TTC549 (cell line): ENCODE data around the gene PSMA3.
"Not testable (repeated sequence)": the region's sequence is repeated elsewhere in the genome, so short reads cannot be mapped to it uniquely, and the experiment has no call there.

ENCODE experiments used
- FAIRE-seq: peaks from 2 replicates; lab custom pipeline; 2012; peaks lifted over from hg19 to GRCh38; lab: Jason Lieb, UNC

PSMA3 gene

GRCh38 chr14:58244556-58245387, at the start of gene PSMA3:
Gene PSMA3 (plus strand): TSS chr14:58244843. CDS start chr14:58244921, 78 bp downstream.
- FAIRE-seq, result peak; percentile 97

GRCh38 chr14:58196198-58196597, 48.4 kb upstream of the PSMA3 start:
- FAIRE-seq, result no peak

GRCh38 chr14:58198086-58198485, 46.6 kb upstream of the PSMA3 start:
- FAIRE-seq, result no peak

GRCh38 chr14:58199726-58200479, 44.7 kb upstream of the PSMA3 start, which contains the start of gene ACTR10:
Gene ACTR10 (plus strand): TSS chr14:58200149. CDS start chr14:58200218, 69 bp downstream.
- no peak for FAIRE-seq

GRCh38 chr14:58200480-58200841, 44.2 kb upstream of the PSMA3 start:
- no peak for FAIRE-seq

DNA sequence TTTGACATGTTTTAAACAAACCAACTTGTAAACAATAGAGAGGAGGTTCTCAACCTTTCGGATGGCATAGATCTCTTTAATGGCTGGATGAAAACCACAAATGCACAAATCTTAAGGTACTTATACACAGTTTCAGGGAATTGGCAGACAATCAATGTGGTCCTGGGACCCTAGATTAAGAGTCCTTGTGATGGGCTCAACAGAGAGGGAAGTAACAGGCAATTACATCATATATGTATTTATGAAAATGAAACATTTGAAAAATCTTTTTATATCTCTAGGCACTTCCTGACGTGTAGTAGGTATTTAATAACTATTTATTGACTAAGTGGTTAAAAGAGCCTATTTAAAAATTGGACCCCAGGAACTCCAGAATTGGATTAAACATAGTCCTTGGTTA, 43.8 kb upstream of the PSMA3 start:
- no peak for FAIRE-seq

GRCh38 chr14:58213176-58213575, 31.5 kb upstream of the PSMA3 start:
- no peak for FAIRE-seq

GRCh38 chr14:58215191-58215914, 29.3 kb upstream of the PSMA3 start:
- FAIRE-seq, result no peak

GRCh38 chr14:58216544-58216943, 28.1 kb upstream of the PSMA3 start:
- FAIRE-seq, result no peak

DNA sequence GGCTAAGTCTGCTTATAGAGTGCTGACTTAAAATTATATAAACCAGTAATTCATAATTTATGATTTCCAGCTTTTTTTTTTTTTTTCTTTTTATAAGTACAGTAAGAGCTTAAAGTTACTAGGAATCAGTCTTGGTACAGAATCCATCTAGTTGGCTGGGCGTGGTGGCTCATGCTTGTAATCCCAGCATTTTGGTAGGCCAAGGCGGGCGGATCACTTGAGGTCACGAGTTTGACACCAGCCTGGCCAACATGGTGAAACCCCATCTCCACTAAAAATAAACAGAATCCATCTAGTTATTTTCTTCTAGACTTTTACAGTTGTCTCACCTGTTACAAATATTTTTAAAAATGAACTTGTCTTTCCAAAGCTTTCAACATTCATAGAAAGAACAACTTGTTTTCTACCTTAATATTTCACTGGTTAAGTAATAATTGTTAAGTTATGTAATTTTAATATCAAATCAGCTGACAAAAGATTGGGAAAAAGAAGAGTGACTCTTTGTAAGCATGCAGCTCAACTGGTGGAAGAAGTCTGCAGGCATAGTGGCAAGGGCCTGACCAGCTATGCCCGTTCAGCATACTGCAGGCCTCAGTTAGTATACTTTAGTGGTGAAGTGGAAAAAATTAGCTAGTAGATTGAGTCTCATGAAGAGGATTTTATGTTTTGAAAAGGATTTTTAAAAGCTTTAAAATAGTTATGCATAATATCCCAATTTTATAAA, 17.4 kb upstream of the PSMA3 start:
- FAIRE-seq, result no peak

DNA sequence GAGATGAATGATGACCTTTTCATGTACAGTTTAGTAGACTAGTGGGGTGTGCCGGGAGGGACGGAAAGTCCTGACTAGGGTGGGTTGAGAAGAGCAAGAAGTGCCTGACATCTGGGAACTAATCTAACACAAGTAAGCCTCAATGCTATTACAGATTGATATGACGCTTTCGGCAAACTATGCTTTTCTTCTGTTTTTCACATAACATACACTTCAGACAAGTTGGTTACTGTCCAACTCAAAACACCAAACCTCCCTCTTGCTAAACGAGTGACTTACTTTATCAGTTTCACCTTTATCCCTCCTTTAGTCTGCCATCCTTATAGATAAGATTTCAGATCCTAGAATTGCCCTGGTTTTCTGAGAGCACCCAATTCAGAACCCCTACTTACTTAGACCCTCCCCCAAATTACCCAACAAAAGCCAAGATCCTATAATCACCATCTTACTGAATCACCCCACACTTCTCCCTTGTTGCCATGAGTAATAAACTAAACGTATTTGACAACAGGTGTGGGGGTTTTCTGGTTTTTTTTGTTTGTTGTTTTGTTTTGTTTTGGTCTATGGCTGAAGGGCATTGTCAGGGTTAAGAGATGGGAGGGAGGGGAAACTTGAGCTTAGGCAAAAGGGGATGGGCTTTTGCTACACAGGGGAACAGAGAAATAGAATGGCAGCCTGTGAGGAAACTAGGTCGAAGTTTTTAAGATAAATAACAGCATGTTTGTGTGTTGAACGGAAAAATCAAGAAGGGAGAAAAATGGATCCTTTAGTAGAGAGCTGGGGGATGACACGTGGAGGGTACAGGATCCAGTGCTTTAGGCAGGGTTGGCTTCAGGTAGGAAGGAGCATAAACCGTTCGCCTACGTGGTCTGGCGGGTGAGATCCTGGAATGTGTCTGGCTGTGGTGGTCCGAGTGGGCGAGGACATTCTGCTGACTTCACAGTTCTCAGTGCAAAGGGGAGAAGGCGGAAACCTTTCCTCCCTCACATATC, 6.1 kb upstream of the PSMA3 start:
- FAIRE-seq, result no peak

- no peak for FAIRE-seq
These were observed 5.1 kb upstream of the PSMA3 start for GRCh38 chr14:58239244-58240195.

DNA sequence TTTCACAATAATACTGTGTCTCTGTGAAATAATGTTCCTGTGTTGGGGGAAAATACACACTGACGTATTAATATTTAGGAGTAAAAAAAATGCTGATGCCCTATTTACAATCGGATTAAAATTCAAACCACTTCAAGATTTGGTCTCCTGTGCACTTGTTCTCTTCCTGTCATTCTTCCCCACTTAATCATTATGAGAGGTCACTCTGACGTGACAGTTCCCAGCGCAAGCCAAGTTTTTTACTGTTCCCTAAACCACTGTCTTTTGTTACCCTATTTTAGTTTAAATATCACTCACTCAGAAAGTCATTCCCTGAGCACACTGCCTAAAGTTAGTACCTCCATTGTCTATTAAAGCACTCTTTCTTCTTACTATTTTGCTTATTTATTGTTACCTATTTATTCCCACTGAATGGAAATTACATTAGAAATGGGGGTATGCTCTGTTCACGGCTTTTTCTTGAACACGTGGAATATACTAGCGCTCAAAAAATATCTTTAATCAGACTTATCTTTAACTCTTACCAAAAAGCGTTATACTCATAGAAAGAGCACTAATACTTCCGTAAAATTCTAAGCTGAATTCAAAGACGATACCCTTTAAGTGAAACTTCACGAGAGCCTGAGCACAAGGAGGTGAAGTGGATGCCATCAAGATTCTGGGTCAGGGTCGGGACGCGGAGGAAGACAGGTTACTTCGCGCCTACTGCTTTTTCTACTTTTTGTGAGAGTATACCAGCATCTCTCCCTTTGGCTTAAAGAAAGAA, 670 bp upstream of the PSMA3 start:
- FAIRE-seq, result no peak

- FAIRE-seq, result no peak
These were observed 919 bp downstream of the PSMA3 start for GRCh38 chr14:58245562-58245961.

DNA sequence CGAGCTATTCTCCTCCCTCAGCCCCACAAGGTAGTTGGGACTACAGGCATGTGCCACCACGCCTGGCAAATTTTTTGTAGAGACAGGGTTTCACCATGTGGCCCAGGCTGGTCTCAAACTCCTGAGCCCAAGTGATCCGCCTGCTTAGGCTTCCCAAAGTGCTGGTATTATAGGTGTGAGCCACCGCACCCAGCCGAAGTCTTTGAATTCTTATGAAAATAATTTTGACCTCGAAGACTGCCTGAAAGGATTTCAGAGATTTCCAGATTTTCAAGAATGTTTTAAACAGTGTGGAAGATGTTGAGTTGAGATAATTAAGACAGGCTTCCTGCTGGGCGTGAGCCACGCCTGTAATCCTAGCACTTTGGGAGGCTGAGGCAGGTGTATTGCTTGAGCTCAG, 5.0 kb downstream of the PSMA3 start:
- no peak for FAIRE-seq

DNA sequence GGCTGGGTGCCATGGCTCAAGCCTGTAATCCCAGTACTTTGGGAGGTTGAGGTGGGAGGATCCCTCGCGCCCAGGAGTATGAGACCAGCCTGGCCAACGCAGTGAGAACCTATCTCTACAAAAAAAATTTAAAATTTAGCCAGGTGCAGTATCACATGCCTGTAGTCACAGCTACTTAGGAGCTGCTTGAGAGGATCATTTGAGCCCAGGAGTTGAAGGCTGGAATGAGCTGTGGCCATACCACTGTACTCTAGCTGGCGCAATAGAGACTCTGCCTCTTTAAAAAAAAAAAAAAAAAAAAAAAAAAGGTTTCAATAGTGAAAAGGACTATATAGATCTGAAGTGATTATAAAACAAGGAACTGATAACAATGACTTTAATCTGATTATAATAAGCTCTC, 13.5 kb downstream of the PSMA3 start:
- no peak for FAIRE-seq

DNA sequence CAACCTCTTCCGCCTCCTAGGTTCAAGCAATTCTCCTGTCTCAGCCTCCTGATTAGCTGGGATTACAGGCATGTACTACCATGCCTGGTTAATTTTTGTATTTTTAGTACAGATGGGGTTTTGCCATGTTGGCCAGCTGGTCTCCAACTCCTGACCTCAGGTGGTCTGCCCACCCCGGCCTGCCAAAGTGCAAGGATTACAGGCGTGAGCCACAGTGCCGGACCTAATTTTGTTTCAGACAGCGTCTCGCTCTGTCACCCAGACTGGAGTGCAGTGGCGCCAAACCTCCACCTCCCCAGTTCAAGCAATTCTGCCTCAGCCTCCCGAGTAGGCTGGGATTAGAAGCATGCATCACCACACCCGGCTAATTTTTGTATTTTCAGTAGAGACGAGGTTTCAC, 17.4 kb downstream of the PSMA3 start:
- FAIRE-seq, result not testable (repeated sequence)

- FAIRE-seq, result no peak
These were observed 20.8 kb downstream of the PSMA3 start for GRCh38 chr14:58265401-58265800.

- no peak for FAIRE-seq
These were observed 26.0 kb downstream of the PSMA3 start for GRCh38 chr14:58270628-58271027.
